OCI-LY7 (cell line): ENCODE measurements around the gene CSF2RB.

Experiments
- EZH2phosphoT487 ChIP-seq: fragments of 200-600 bp; sonication (generic); IDR thresholded peaks from 2 replicates; pipeline ENCODE4 v1.6.1; 2018; ENCODE audit warnings: low read depth, borderline replicate concordance, mild to moderate bottlenecking, mixed run types, antibody characterized with exemption, low read length, moderate library complexity, mixed read lengths
- TF ChIP-seq, protein P1 (sequence below): fragments of 200-600 bp; sonication (generic); conservative IDR thresholded peaks from 2 replicates; pipeline ENCODE4 v1.5.1; 2014; ENCODE audit warnings: mild to moderate bottlenecking, antibody characterized with exemption, low read length, moderate library complexity, mixed read lengths

DNA sequence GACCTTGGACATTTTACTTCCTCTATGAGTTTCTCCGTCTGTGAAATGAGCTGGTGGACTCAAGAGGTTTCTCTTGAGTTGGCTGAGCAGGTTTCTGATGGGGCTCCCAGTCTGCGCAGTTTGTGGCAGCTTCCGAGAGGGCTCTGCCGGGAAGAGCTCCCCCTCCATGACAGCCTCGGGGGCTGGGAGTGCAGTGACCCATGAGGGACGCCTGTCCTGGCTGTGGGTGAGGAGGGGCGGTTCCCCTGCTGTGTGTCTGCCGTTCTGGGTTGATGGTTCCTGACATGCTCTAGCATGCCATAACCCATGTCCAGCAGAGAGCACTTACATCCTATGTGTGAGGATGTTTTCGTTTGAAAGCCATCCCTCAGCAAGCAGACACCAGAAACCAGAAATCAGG, 14.8 kb downstream of the CSF2RB start:
- TF ChIP-seq, protein P1, sequence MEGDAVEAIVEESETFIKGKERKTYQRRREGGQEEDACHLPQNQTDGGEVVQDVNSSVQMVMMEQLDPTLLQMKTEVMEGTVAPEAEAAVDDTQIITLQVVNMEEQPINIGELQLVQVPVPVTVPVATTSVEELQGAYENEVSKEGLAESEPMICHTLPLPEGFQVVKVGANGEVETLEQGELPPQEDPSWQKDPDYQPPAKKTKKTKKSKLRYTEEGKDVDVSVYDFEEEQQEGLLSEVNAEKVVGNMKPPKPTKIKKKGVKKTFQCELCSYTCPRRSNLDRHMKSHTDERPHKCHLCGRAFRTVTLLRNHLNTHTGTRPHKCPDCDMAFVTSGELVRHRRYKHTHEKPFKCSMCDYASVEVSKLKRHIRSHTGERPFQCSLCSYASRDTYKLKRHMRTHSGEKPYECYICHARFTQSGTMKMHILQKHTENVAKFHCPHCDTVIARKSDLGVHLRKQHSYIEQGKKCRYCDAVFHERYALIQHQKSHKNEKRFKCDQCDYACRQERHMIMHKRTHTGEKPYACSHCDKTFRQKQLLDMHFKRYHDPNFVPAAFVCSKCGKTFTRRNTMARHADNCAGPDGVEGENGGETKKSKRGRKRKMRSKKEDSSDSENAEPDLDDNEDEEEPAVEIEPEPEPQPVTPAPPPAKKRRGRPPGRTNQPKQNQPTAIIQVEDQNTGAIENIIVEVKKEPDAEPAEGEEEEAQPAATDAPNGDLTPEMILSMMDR, result no peak
- TF ChIP-seq EZH2phosphoT487, result no peak
